SK-N-SH (cell line): ENCODE measurements around the gene EXOC8. TPM values are rescaled to one million over a fixed set of nuclear protein-coding genes. Genes with fewer than 3 reads are reported as not detected.
A peak's percentile ranks its signal among the peaks of the same experiment; 100 is the strongest.

ENCODE experiments used
- CTCF ChIA-PET: fragments of 300-600, 350-600 bp; formaldehyde crosslinking; extraction: SDS; loops from one replicate; lab custom pipeline; 2021; lab: Yijun Ruan, JAX
- POLR2A ChIA-PET: fragments of 350-600 bp; sonication (Branson Sonifier 250); formaldehyde crosslinking; extraction: SDS; loops from one replicate; lab custom pipeline; 2020; ENCODE audit warnings: antibody characterized with exemption, inconsistent platforms; lab: Yijun Ruan, JAX
- DNase-seq: peaks from one replicate; pipeline ENCODE4 v3.0.0; 2012
- H2AFZ ChIP-seq: fragments of 200-600 bp; sonication (generic); 2 replicates; pipeline ENCODE4 v1.8.1; 2016; ENCODE audit warnings: antibody characterized with exemption, mild to moderate bottlenecking, low read depth
- H3F3A ChIP-seq: fragments of 200-600 bp; sonication (generic); replicated peaks from 2 replicates; pipeline ENCODE3; 2016; ENCODE audit warnings: antibody characterized with exemption, mild to moderate bottlenecking; ENCODE audit not compliant: insufficient read depth
- H3K27ac ChIP-seq, 2 experiments: fragments of 200-500 bp in 1 of 2; fragments of 200-600 bp in 1 of 2; sonication (Bioruptor generic) in 1 of 2; sonication (generic), shearing (Covaris generic) in 1 of 2; 2 replicates each; pipeline versions ENCODE4 v1.5.1 to v1.6.1; 2014 to 2016; ENCODE audit warnings: low read depth in 2 of 2, inconsistent platforms in 1 of 2, low read length in 1 of 2, mild to moderate bottlenecking in 1 of 2, mixed read lengths in 1 of 2
- H3K27me3 ChIP-seq: fragments of 200-600 bp; sonication (generic), shearing (Covaris generic); 2 replicates; pipeline ENCODE4 v1.6.1; 2016; ENCODE audit warnings: mixed run types; ENCODE audit not compliant: insufficient read depth
- H3K36me3 ChIP-seq, 2 experiments: fragments of 200-500 bp in 1 of 2; fragments of 200-600 bp in 1 of 2; sonication (Bioruptor generic) in 1 of 2; sonication (generic) in 1 of 2; replicated peaks in 1 of 2; 2 replicates each; pipeline versions ENCODE3 to v1.5.1; 2014 to 2016; ENCODE audit warnings: low read length in 1 of 2, mild to moderate bottlenecking in 1 of 2; ENCODE audit not compliant: insufficient read depth in 2 of 2, control insufficient read depth in 1 of 2
- H3K4me1 ChIP-seq, 2 experiments: fragments of 200-500 bp in 1 of 2; fragments of 200-600 bp in 1 of 2; sonication (Bioruptor generic) in 1 of 2; sonication (generic), shearing (Covaris generic) in 1 of 2; 2 replicates each; pipeline versions ENCODE4 v1.5.1 to v1.6.1; 2014 to 2016; ENCODE audit warnings: low read depth in 1 of 2, low read length in 1 of 2, mixed run types in 1 of 2; ENCODE audit not compliant: insufficient read depth in 2 of 2, control insufficient read depth in 1 of 2
- H3K4me2 ChIP-seq: fragments of 200-600 bp; sonication (generic), shearing (Covaris generic); 2 replicates; pipeline ENCODE4 v1.6.1; 2017; ENCODE audit warnings: mixed run types
- H3K4me3 ChIP-seq, 2 experiments: fragments of 200-500 bp in 1 of 2; fragments of 200-600 bp in 1 of 2; sonication (Bioruptor generic) in 1 of 2; sonication (generic), shearing (Covaris generic) in 1 of 2; 2 replicates each; pipeline versions ENCODE4 v1.5.1 to v1.8.1; 2014 to 2016; ENCODE audit warnings: low read depth in 2 of 2, inconsistent platforms in 1 of 2, low read length in 1 of 2, mild to moderate bottlenecking in 1 of 2, mixed read lengths in 1 of 2, moderate library complexity in 1 of 2
- H3K79me2 ChIP-seq: fragments of 200-600 bp; sonication (generic); 2 replicates; pipeline ENCODE4 v1.8.1; 2017; ENCODE audit warnings: mild to moderate bottlenecking; ENCODE audit not compliant: insufficient read depth
- H3K9ac ChIP-seq: fragments of 200-600 bp; sonication (generic); 2 replicates; pipeline ENCODE4 v1.6.1; 2017; ENCODE audit warnings: mixed run types
- H3K9me2 ChIP-seq: fragments of 200-600 bp; sonication (generic); 2 replicates; pipeline ENCODE4 v1.6.1; 2017; ENCODE audit warnings: mixed run types
- H3K9me3 ChIP-seq: fragments of 200-600 bp; sonication (generic); 2 replicates; pipeline ENCODE4 v1.6.1; 2017; ENCODE audit warnings: mixed run types, mild to moderate bottlenecking, moderate library complexity
- H4K20me1 ChIP-seq: fragments of 200-600 bp; sonication (generic); 2 replicates; pipeline ENCODE4 v1.6.1; 2017; ENCODE audit warnings: mild to moderate bottlenecking, mixed run types; ENCODE audit not compliant: insufficient read depth
- CHD2 ChIP-seq: fragments of 150-350 bp; IDR thresholded peaks from 2 replicates; pipeline ENCODE4 v1.6.1; 2018; ENCODE audit warnings: low read length; ENCODE audit not compliant: partially characterized antibody
- CTCF ChIP-seq: fragments of 200-600 bp; sonication (generic); IDR thresholded peaks from 2 replicates; pipeline ENCODE4 v1.6.1; 2017; ENCODE audit warnings: antibody characterized with exemption, mild to moderate bottlenecking, moderate library complexity
- ELF1 ChIP-seq: IDR thresholded peaks from 2 replicates; pipeline ENCODE4 v1.4.0; 2012
- FOSL2 ChIP-seq: IDR thresholded peaks from 2 replicates; pipeline ENCODE4 v1.4.0; 2012; ENCODE audit warnings: low read depth, mild to moderate bottlenecking, moderate library complexity, borderline replicate concordance
- GABPA ChIP-seq: IDR thresholded peaks from 2 replicates; pipeline ENCODE4 v1.4.0; 2012; ENCODE audit warnings: low read depth, mild to moderate bottlenecking
- GATA2 ChIP-seq: sonication (generic); formaldehyde crosslinking; IDR thresholded peaks from 2 replicates; pipeline ENCODE4 v1.5.0; 2020; ENCODE audit warnings: mild to moderate bottlenecking, missing genetic modification reagents
- JUND ChIP-seq: IDR thresholded peaks from 2 replicates; pipeline ENCODE4 v1.4.0; 2012
- POLR2AphosphoS5 ChIP-seq: IDR thresholded peaks from 2 replicates; pipeline ENCODE4 v1.6.1; 2012; ENCODE audit warnings: low read depth, low read length
- RFX5 ChIP-seq: IDR thresholded peaks from 2 replicates; pipeline ENCODE4 v1.6.1; 2012; ENCODE audit warnings: mild to moderate bottlenecking, improper control_type of control experiment, low read length
- SMC3 ChIP-seq: IDR thresholded peaks from 2 replicates; pipeline ENCODE4 v1.6.1; 2012; ENCODE audit warnings: low read depth, low read length, improper control_type of control experiment
- TCF12 ChIP-seq: IDR thresholded peaks from 2 replicates; pipeline ENCODE4 v1.4.0; 2012
- WGBS: methylation state at CpG from one replicate; pipeline ENCODE4 v1.1.6; 2017; ENCODE audit warnings: low lambda C conversion rate; 5-methylcytosine and 5-hydroxymethylcytosine counted together
- polyA plus RNA-seq, 3 experiments: library from polyadenylated mRNA; depleted of rRNA; stranded (reverse); fragments of >200 nt; gene quantifications; 2 replicates each; pipeline ENCODE4 v1.2.3, GENCODE V29; 2012
- TF ChIP-seq, protein P1 (sequence below): IDR thresholded peaks from 2 replicates; pipeline ENCODE4 v1.4.0; 2012; ENCODE audit warnings: low read depth, borderline replicate concordance
- TF ChIP-seq, protein P2 (sequence below): IDR thresholded peaks from 2 replicates; pipeline ENCODE4 v1.4.0; 2012; ENCODE audit warnings: low read depth, borderline replicate concordance

Gene EXOC8
- polyA plus RNA-seq, 1 of the 3 experiments (the other 2 are of a cell fraction) = 2.1 TPM

DNA sequence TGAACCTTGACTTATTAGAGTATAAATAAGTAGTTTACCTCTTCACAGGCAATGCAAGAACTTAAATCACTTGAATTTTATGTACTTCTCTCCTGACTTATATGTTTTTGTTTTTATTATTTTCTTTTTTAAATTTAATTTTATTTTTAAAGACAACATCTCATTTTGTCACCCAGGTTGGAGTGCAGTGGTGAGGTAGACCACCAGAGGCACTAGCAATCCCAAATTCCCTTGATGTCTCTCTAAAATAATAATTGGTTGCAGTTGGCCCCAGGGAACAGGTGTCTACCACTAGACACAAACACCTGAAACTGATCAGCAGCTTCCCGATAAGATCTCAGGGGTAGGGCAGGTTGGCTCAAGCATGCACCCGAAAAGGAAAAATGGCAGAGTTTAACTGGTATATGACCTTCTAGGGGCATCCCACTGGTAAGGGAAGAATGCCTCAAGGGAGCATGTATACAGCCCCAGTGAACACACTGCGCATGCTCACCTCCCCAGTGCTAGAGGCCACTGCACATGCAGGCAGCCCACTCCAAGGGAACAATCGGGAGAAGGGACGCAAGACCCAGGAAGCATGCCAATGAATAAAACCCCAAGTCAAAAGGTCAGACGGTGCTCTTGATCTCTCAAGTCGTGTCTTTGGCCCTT, 14.6 kb downstream of the EXOC8 start:
- Histone ChIP-seq H3K27ac (no peak overlapping the region), H3K4me2 (no peak overlapping the region), H2AFZ (no peak overlapping the region), H3K36me3 (no peaks in the 10 kb centered on the region), H3K4me1 (no peaks in the 10 kb centered on the region), H3K9me3 (no peaks in the 10 kb centered on the region)
- 76% methylated on average over 7 of the region's 7 CpGs for WGBS
- no peak for DNase-seq
- POLR2A ChIA-PET = interaction anchor here (0.6 kb wide), 1 partner anchor 259 kb away, joined by 3 read pairs; no protein-coding TSS in a partner anchor
- CTCF ChIA-PET = no interaction called here
- no peak for TF ChIP-seq FOSL2
- peak; percentile 14; the same call in 1 of the 2 replicates for TF ChIP-seq CTCF
- no peak for TF ChIP-seq ELF1
- TF ChIP-seq, all 33 proteins: peak for 1
- Histone ChIP-seq H3K79me2 (no peaks in the 10 kb centered on the region), H3K9me2 (no peaks in the 10 kb centered on the region), H3K4me3 (no peak overlapping the region), H4K20me1 (no peaks in the 10 kb centered on the region), H3F3A (no peaks in the 10 kb centered on the region), H3K9ac (no peak overlapping the region), H3K27me3 (no peaks in the 10 kb centered on the region)

- CTCF ChIA-PET = no interaction called here
- WGBS = 81% methylated on average over 9 of the region's 9 CpGs
- Histone ChIP-seq H3K9ac (no peak overlapping the region), H3K4me1 (no peaks in the 10 kb centered on the region), H3K27ac (no peak overlapping the region), H3K36me3 (no peaks in the 10 kb centered on the region), H3K4me3 (no peak overlapping the region), H3K27me3 (no peaks in the 10 kb centered on the region), H3K9me3 (no peaks in the 10 kb centered on the region), H2AFZ (no peak overlapping the region), H3K9me2 (no peaks in the 10 kb centered on the region), H4K20me1 (no peaks in the 10 kb centered on the region), H3K4me2 (no peak overlapping the region), H3F3A (no peaks in the 10 kb centered on the region), H3K79me2 (no peaks in the 10 kb centered on the region)
- DNase-seq = no peak
- POLR2A ChIA-PET = no interaction called here
- TF ChIP-seq TCF12 (no peak), SMC3 (no peak), CHD2 (no peak), JUND (no peak), GATA2 (CRISPR knock-in tag) (no peak)
Observed at GRCh38 chr1:231319080-231319479, 18.6 kb downstream of the EXOC8 start.

DNA sequence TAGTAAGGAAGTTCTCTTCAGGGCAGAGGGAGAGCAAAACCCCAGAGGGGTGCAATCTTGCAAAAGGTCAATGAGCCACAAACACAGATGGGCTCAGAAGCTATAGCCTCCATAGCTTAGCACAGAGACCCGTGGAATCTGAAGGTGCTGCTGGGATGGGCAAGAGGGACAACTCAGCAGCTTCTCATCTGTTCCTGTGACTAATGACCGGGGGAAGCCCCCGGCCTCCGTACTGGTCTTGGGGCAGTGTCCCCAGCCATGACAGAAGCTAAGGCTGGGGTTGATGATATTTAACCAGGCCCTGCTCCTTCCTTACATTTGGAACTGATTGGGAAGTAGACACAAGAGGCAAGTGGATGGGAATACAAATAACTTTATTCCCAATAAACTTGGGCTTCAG, 19.1 kb downstream of the EXOC8 start:
- TF ChIP-seq POLR2AphosphoS5 (no peak), GABPA (no peak), TCF12 (no peak), RFX5 (no peak), ELF1 (no peak)
- TF ChIP-seq, protein P1, sequence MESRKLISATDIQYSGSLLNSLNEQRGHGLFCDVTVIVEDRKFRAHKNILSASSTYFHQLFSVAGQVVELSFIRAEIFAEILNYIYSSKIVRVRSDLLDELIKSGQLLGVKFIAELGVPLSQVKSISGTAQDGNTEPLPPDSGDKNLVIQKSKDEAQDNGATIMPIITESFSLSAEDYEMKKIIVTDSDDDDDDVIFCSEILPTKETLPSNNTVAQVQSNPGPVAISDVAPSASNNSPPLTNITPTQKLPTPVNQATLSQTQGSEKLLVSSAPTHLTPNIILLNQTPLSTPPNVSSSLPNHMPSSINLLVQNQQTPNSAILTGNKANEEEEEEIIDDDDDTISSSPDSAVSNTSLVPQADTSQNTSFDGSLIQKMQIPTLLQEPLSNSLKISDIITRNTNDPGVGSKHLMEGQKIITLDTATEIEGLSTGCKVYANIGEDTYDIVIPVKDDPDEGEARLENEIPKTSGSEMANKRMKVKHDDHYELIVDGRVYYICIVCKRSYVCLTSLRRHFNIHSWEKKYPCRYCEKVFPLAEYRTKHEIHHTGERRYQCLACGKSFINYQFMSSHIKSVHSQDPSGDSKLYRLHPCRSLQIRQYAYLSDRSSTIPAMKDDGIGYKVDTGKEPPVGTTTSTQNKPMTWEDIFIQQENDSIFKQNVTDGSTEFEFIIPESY = no peak
- TF ChIP-seq, protein P2, sequence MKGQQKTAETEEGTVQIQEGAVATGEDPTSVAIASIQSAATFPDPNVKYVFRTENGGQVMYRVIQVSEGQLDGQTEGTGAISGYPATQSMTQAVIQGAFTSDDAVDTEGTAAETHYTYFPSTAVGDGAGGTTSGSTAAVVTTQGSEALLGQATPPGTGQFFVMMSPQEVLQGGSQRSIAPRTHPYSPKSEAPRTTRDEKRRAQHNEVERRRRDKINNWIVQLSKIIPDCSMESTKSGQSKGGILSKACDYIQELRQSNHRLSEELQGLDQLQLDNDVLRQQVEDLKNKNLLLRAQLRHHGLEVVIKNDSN = no peak
- no peak for DNase-seq
- Histone ChIP-seq H3K36me3 (no peaks in the 10 kb centered on the region), H3K4me2 (no peak overlapping the region), H3K27ac (no peak overlapping the region), H4K20me1 (no peaks in the 10 kb centered on the region), H3K9me2 (no peaks in the 10 kb centered on the region), H3K9me3 (no peaks in the 10 kb centered on the region), H3K4me3 (no peak overlapping the region), H2AFZ (no peak overlapping the region), H3K4me1 (no peaks in the 10 kb centered on the region), H3K9ac (no peak overlapping the region), H3K79me2 (no peaks in the 10 kb centered on the region), H3F3A (no peaks in the 10 kb centered on the region), H3K27me3 (no peaks in the 10 kb centered on the region)
- ChIA-PET CTCF (no interaction called here), POLR2A (no interaction called here)
- WGBS = 70% methylated on average over 4 of the region's 4 CpGs
